Stimulated activated CD8-positive, alpha-beta memory T cell treated with anti-CD3 and anti-CD28 coated beads, Interleukin-12 subunit alpha, Interleukin-12 subunit beta, amount 100 ng/mL, for 1 hour (primary cell): ENCODE measurements around the gene CYB561D2.
"Not testable (repeated sequence)": the region's sequence is repeated elsewhere in the genome, so short reads cannot be mapped to it uniquely, and the experiment has no call there.

Experiments
- DNase-seq: peaks from one replicate; pipeline ENCODE4 v3.0.0-alpha.2; 2020; ENCODE audit warnings: low read depth

CYB561D2 gene

GRCh38 chr3:50350527-50351322 is at the start of gene CYB561D2, which contains the start of gene NPRL2:
CYB561D2 (plus strand) TSS chr3:50350862; CDS start chr3:50351434, 572 bp downstream.
NPRL2 (minus strand) TSS chr3:50350775; CDS start chr3:50350652, 123 bp downstream.
- peak; percentile 98 for DNase-seq

GRCh38 chr3:50302095-50303012 is 48.3 kb upstream of the CYB561D2 start:
- DNase-seq = no peak

- no peak for DNase-seq
These were observed 47.4 kb upstream of the CYB561D2 start, which contains the start of gene HYAL1 for GRCh38 chr3:50303013-50303815. HYAL1 (minus strand) TSS chr3:50303574; CDS start chr3:50302956, 618 bp downstream.

GRCh38 chr3:50304601-50305000 is 46.1 kb upstream of the CYB561D2 start:
- DNase-seq = no peak

- not testable (repeated sequence) for DNase-seq
These were observed 38.6 kb upstream of the CYB561D2 start for GRCh38 chr3:50312041-50312440.

- DNase-seq = no peak
These were observed 36.3 kb upstream of the CYB561D2 start for GRCh38 chr3:50314342-50314741.

GRCh38 chr3:50314816-50315215 is 35.8 kb upstream of the CYB561D2 start:
- no peak for DNase-seq

GRCh38 chr3:50316657-50317242 is 33.9 kb upstream of the CYB561D2 start:
- DNase-seq = peak; percentile 59

GRCh38 chr3:50317300-50317699 is 33.4 kb upstream of the CYB561D2 start:
- DNase-seq = no peak

- DNase-seq = no peak
These were observed 32.5 kb upstream of the CYB561D2 start for GRCh38 chr3:50318163-50318562.

GRCh38 chr3:50318615-50319014 is 32.0 kb upstream of the CYB561D2 start:
- DNase-seq = no peak

GRCh38 chr3:50319181-50319893 is 31.3 kb upstream of the CYB561D2 start:
- no peak for DNase-seq

GRCh38 chr3:50319894-50320625 is 30.6 kb upstream of the CYB561D2 start:
- DNase-seq = no peak

- peak; percentile 24 for DNase-seq
These were observed 29.8 kb upstream of the CYB561D2 start for GRCh38 chr3:50320853-50321335.

GRCh38 chr3:50321336-50322114 is 29.1 kb upstream of the CYB561D2 start:
- peak; percentile 67 for DNase-seq

- no peak for DNase-seq
These were observed 28.6 kb upstream of the CYB561D2 start for GRCh38 chr3:50322115-50322385.

- DNase-seq = no peak
These were observed 28.1 kb upstream of the CYB561D2 start, which contains the start of gene HYAL2 for GRCh38 chr3:50322386-50323091. HYAL2 (minus strand) TSS chr3:50322745; CDS start chr3:50320489, 2,256 bp downstream.

- no peak for DNase-seq
These were observed 27.5 kb upstream of the CYB561D2 start for GRCh38 chr3:50323092-50323600.
